Ascending aorta (tissue), 2 donors: Measurements from ENCODE around the gene DHPS. TPM values are rescaled to one million over a fixed set of nuclear protein-coding genes. Genes with fewer than 3 reads are reported as not detected.
A peak's percentile ranks its signal among the peaks of the same experiment; 100 is the strongest.

Source experiments
- DNase-seq, 2 donors: peaks; one replicate each; pipeline ENCODE4 v3.0.0-alpha.2; 2019; ENCODE audit warnings: low spot score in 2 of 2
- H3K27ac ChIP-seq, 2 donors: fragments of 200-600 bp; sonication (generic); one replicate each; pipeline ENCODE4 v1.5.1; 2016 to 2017; ENCODE audit warnings: mild to moderate bottlenecking in 1 of 2
- H3K27me3 ChIP-seq: fragments of 200-600 bp; sonication (generic); one replicate; pipeline ENCODE4 v1.5.1; 2017
- H3K36me3 ChIP-seq, 2 donors: fragments of 200-600 bp; sonication (generic); one replicate each; pipeline ENCODE4 v1.5.1; 2016
- H3K4me1 ChIP-seq, 2 donors: fragments of 200-600 bp; sonication (generic); one replicate each; pipeline ENCODE4 v1.5.1; 2016 to 2017; ENCODE audit warnings: mild to moderate bottlenecking in 1 of 2
- H3K4me3 ChIP-seq, 2 donors: fragments of 200-600 bp; sonication (generic); one replicate each; pipeline ENCODE4 v1.5.1; 2016 to 2017; ENCODE audit warnings: mild to moderate bottlenecking in 1 of 2
- H3K9me3 ChIP-seq, 2 donors: fragments of 200-600 bp; sonication (generic); one replicate each; pipeline ENCODE4 v1.5.1; 2016
- CTCF ChIP-seq, 3 experiments: fragments of 200-600 bp in 2 of 3; fragments of 450-650 bp in 1 of 3; sonication (generic) in 2 of 3; IDR thresholded peaks; one replicate each; pipeline ENCODE4 v1.5.1; 2016 to 2019; ENCODE audit warnings: antibody characterized with exemption in 3 of 3, mild to moderate bottlenecking in 1 of 3, moderate library complexity in 1 of 3
- intact Hi-C: fragments of 100-400 bp; cut with DNase I; formaldehyde crosslinking; loops from one replicate; pipeline ENCODE4 v1.15.1; 2023
- total RNA-seq: library from RNA; depleted of rRNA; stranded (reverse); fragments of >200 nt; gene quantifications from one replicate; pipeline ENCODE4 v1.1.0, GENCODE V29; 2016

DHPS gene
- total RNA-seq, 1 donor from 2014 or later, result 160 TPM

- no peak overlapping the region for H3K27ac ChIP-seq
- DNase-seq, result peak; percentile 30 to 79
- no peaks in the 10 kb centered on the region for H3K9me3 ChIP-seq
- no peaks in the 10 kb centered on the region for H3K27me3 ChIP-seq
- intact Hi-C loops, result loop anchor here (5.0 kb wide), 3 partner anchors 103 to 1128 kb away; partner anchors contain the start of gene CNN1
- TF ChIP-seq CTCF (IDR thresholded peaks at IDR 0.05), result no peak
- peaks cover 21 to 48% of the 10 kb centered on the region in 2 donors for H3K36me3 ChIP-seq
- H3K4me3 ChIP-seq, result peak overlapping the region in 1 of 2 donors; percentile 71
- peaks cover 9 to 29% of the 10 kb centered on the region in 2 donors for H3K4me1 ChIP-seq
Observed at GRCh38 chr19:12665281-12665573, 16.5 kb downstream of the DHPS start.

- TF ChIP-seq CTCF (IDR thresholded peaks at IDR 0.05), result no peak
- no peak overlapping the region for H3K27ac ChIP-seq
- peaks cover 9 to 25% of the 10 kb centered on the region in 2 donors for H3K4me1 ChIP-seq
- intact Hi-C loops, result loop anchor here (5.0 kb wide), 3 partner anchors 102 to 1127 kb away; partner anchors contain the start of gene CNN1
- DNase-seq, result no peak
- no peak overlapping the region for H3K4me3 ChIP-seq
- H3K36me3 ChIP-seq, result peaks cover 25 to 53% of the 10 kb centered on the region in 2 donors
- no peaks in the 10 kb centered on the region for H3K9me3 ChIP-seq
- H3K27me3 ChIP-seq, result no peaks in the 10 kb centered on the region
Observed at GRCh38 chr19:12664406-12665280, 17.0 kb downstream of the DHPS start.

- intact Hi-C loops, result no loop called here
- H3K4me1 ChIP-seq, result peaks cover 0 to 5% of the 10 kb centered on the region in 2 donors
- H3K9me3 ChIP-seq, result no peaks in the 10 kb centered on the region
- H3K36me3 ChIP-seq, result peaks cover 47 to 68% of the 10 kb centered on the region in 2 donors
- DNase-seq, result no peak
- H3K4me3 ChIP-seq, result no peak overlapping the region
- no peak overlapping the region for H3K27ac ChIP-seq
- no peak for TF ChIP-seq CTCF (IDR thresholded peaks at IDR 0.05)
- no peaks in the 10 kb centered on the region for H3K27me3 ChIP-seq
Observed at GRCh38 chr19:12660980-12661379, 20.7 kb downstream of the DHPS start.

GRCh38 chr19:12657966-12658365 lies 23.7 kb downstream of the DHPS start:
- H3K4me1 ChIP-seq, result no peaks in the 10 kb centered on the region
- peaks cover 58 to 62% of the 10 kb centered on the region in 2 donors for H3K36me3 ChIP-seq
- no peak for TF ChIP-seq CTCF (IDR thresholded peaks at IDR 0.05)
- H3K27ac ChIP-seq, result no peak overlapping the region
- intact Hi-C loops, result no loop called here
- no peaks in the 10 kb centered on the region for H3K27me3 ChIP-seq
- no peak for DNase-seq
- no peak overlapping the region for H3K4me3 ChIP-seq
- H3K9me3 ChIP-seq, result no peaks in the 10 kb centered on the region

- no peak for TF ChIP-seq CTCF (IDR thresholded peaks at IDR 0.05)
- Histone ChIP-seq H3K4me3 (no peak overlapping the region), H3K36me3 (peaks cover 53 to 56% of the 10 kb centered on the region in 2 donors), H3K9me3 (no peaks in the 10 kb centered on the region), H3K27me3 (no peaks in the 10 kb centered on the region), H3K27ac (no peak overlapping the region), H3K4me1 (no peaks in the 10 kb centered on the region)
- intact Hi-C loops, result no loop called here
- DNase-seq, result no peak
Observed at GRCh38 chr19:12656899-12657571, 24.6 kb downstream of the DHPS start.
